ENCODE results near the gene EIF4G3.

The EIF4G3 gene

GRCh38 chr1:21042929-21043605 is 133.6 kb downstream of the EIF4G3 start:
- Histone ChIP-seq H3F3A (ENCODE audit: insufficient read depth, low read length) (no peaks in the 10 kb centered on the region), H4K20me1 (ENCODE audit: insufficient read depth, low read length) (no peaks in the 10 kb centered on the region), H3K4me3 (ENCODE audit: low read length) (no peak overlapping the region), H3K9ac (ENCODE audit: low read length) (no peak overlapping the region), H3K36me3 (replicated peaks; ENCODE audit: insufficient read depth, low read length) (no peaks in the 10 kb centered on the region), H3K27me3 (replicated peaks; ENCODE audit: insufficient read depth, low read length) (no peaks in the 10 kb centered on the region), H3K9me2 (replicated peaks; ENCODE audit: insufficient read depth, low read length) (no peaks in the 10 kb centered on the region), H3K9me3 (replicated peaks; ENCODE audit: insufficient read depth, low read length) (no peaks in the 10 kb centered on the region), H3K79me2 (ENCODE audit: low read length) (no peaks in the 10 kb centered on the region), H3K4me1 (ENCODE audit: low read length) (no peaks in the 10 kb centered on the region), H3K27ac (ENCODE audit: low read length) (no peak overlapping the region), H3K4me2 (ENCODE audit: low read depth, low read length) (no peak overlapping the region), H2AFZ (ENCODE audit: low read length) (no peak overlapping the region)
- DNase-seq = no peak
- TF ChIP-seq EZH2phosphoT487 (IDR thresholded peaks at IDR 0.05; ENCODE audit: low read length) (no peak), EZH2 (optimal IDR thresholded peaks at IDR 0.05; ENCODE audit: low read depth, low read length) (no peak), CTCF (IDR thresholded peaks at IDR 0.05; ENCODE audit: low read length) (no peak)

- no peaks in the 10 kb centered on the region for H3K36me3 ChIP-seq (replicated peaks; ENCODE audit: insufficient read depth, low read length)
- no peaks in the 10 kb centered on the region for H3K9me3 ChIP-seq (replicated peaks; ENCODE audit: insufficient read depth, low read length)
- no peak overlapping the region for H3K4me3 ChIP-seq (ENCODE audit: low read length)
- H3K79me2 ChIP-seq (ENCODE audit: low read length) = no peaks in the 10 kb centered on the region
- DNase-seq = no peak
- no peaks in the 10 kb centered on the region for H4K20me1 ChIP-seq (ENCODE audit: insufficient read depth, low read length)
- H2AFZ ChIP-seq (ENCODE audit: low read length) = no peak overlapping the region
- H3K9me2 ChIP-seq (replicated peaks; ENCODE audit: insufficient read depth, low read length) = no peaks in the 10 kb centered on the region
- H3K27me3 ChIP-seq (replicated peaks; ENCODE audit: insufficient read depth, low read length) = no peaks in the 10 kb centered on the region
- no peak for TF ChIP-seq EZH2 (optimal IDR thresholded peaks at IDR 0.05; ENCODE audit: low read depth, low read length)
- TF ChIP-seq CTCF (IDR thresholded peaks at IDR 0.05; ENCODE audit: low read length) = no peak
- TF ChIP-seq EZH2phosphoT487 (IDR thresholded peaks at IDR 0.05; ENCODE audit: low read length) = no peak
- H3F3A ChIP-seq (ENCODE audit: insufficient read depth, low read length) = no peaks in the 10 kb centered on the region
- no peaks in the 10 kb centered on the region for H3K4me1 ChIP-seq (ENCODE audit: low read length)
- H3K27ac ChIP-seq (ENCODE audit: low read length) = no peak overlapping the region
- H3K4me2 ChIP-seq (ENCODE audit: low read depth, low read length) = no peak overlapping the region
- no peak overlapping the region for H3K9ac ChIP-seq (ENCODE audit: low read length)
Observed at GRCh38 chr1:21041541-21041940, 135.2 kb downstream of the EIF4G3 start.

- no peak for TF ChIP-seq EZH2 (optimal IDR thresholded peaks at IDR 0.05; ENCODE audit: low read depth, low read length)
- no peaks in the 10 kb centered on the region for H3K4me1 ChIP-seq (ENCODE audit: low read length)
- no peak overlapping the region for H3K9ac ChIP-seq (ENCODE audit: low read length)
- no peak for DNase-seq
- H2AFZ ChIP-seq (ENCODE audit: low read length) = no peak overlapping the region
- no peaks in the 10 kb centered on the region for H3F3A ChIP-seq (ENCODE audit: insufficient read depth, low read length)
- H3K9me2 ChIP-seq (replicated peaks; ENCODE audit: insufficient read depth, low read length) = no peaks in the 10 kb centered on the region
- no peaks in the 10 kb centered on the region for H4K20me1 ChIP-seq (ENCODE audit: insufficient read depth, low read length)
- H3K4me2 ChIP-seq (ENCODE audit: low read depth, low read length) = no peak overlapping the region
- no peaks in the 10 kb centered on the region for H3K27me3 ChIP-seq (replicated peaks; ENCODE audit: insufficient read depth, low read length)
- H3K27ac ChIP-seq (ENCODE audit: low read length) = no peak overlapping the region
- H3K4me3 ChIP-seq (ENCODE audit: low read length) = no peak overlapping the region
- H3K9me3 ChIP-seq (replicated peaks; ENCODE audit: insufficient read depth, low read length) = no peaks in the 10 kb centered on the region
- no peaks in the 10 kb centered on the region for H3K36me3 ChIP-seq (replicated peaks; ENCODE audit: insufficient read depth, low read length)
- H3K79me2 ChIP-seq (ENCODE audit: low read length) = no peaks in the 10 kb centered on the region
Observed at GRCh38 chr1:21037091-21037490, 139.6 kb downstream of the EIF4G3 start.

GRCh38 chr1:21035794-21036193 is 140.9 kb downstream of the EIF4G3 start:
- DNase-seq = no peak
- no peak overlapping the region for H3K9ac ChIP-seq (ENCODE audit: low read length)
- no peak overlapping the region for H3K4me3 ChIP-seq (ENCODE audit: low read length)
- H3K27ac ChIP-seq (ENCODE audit: low read length) = no peak overlapping the region
- no peaks in the 10 kb centered on the region for H3K4me1 ChIP-seq (ENCODE audit: low read length)
- H3F3A ChIP-seq (ENCODE audit: insufficient read depth, low read length) = no peaks in the 10 kb centered on the region
- H3K79me2 ChIP-seq (ENCODE audit: low read length) = no peaks in the 10 kb centered on the region
- TF ChIP-seq EZH2 (optimal IDR thresholded peaks at IDR 0.05; ENCODE audit: low read depth, low read length) (no peak), CTCF (IDR thresholded peaks at IDR 0.05; ENCODE audit: low read length) (no peak), EZH2phosphoT487 (IDR thresholded peaks at IDR 0.05; ENCODE audit: low read length) (no peak)
- H3K4me2 ChIP-seq (ENCODE audit: low read depth, low read length) = no peak overlapping the region
- no peaks in the 10 kb centered on the region for H3K27me3 ChIP-seq (replicated peaks; ENCODE audit: insufficient read depth, low read length)
- H3K9me3 ChIP-seq (replicated peaks; ENCODE audit: insufficient read depth, low read length) = no peaks in the 10 kb centered on the region
- H3K36me3 ChIP-seq (replicated peaks; ENCODE audit: insufficient read depth, low read length) = no peaks in the 10 kb centered on the region
- H3K9me2 ChIP-seq (replicated peaks; ENCODE audit: insufficient read depth, low read length) = no peaks in the 10 kb centered on the region
- no peaks in the 10 kb centered on the region for H4K20me1 ChIP-seq (ENCODE audit: insufficient read depth, low read length)
- no peak overlapping the region for H2AFZ ChIP-seq (ENCODE audit: low read length)
